Measurements from ENCODE around the gene ACO2. TPM values are rescaled to one million over a fixed set of nuclear protein-coding genes. Genes with fewer than 3 reads are reported as not detected.
"Not testable (repeated sequence)": the region's sequence is repeated elsewhere in the genome, so short reads cannot be mapped to it uniquely, and the experiment has no call there.

ACO2 gene
- total and polyA plus RNA-seq, 2 donors, result 29.7 to 33.9 TPM

DNA sequence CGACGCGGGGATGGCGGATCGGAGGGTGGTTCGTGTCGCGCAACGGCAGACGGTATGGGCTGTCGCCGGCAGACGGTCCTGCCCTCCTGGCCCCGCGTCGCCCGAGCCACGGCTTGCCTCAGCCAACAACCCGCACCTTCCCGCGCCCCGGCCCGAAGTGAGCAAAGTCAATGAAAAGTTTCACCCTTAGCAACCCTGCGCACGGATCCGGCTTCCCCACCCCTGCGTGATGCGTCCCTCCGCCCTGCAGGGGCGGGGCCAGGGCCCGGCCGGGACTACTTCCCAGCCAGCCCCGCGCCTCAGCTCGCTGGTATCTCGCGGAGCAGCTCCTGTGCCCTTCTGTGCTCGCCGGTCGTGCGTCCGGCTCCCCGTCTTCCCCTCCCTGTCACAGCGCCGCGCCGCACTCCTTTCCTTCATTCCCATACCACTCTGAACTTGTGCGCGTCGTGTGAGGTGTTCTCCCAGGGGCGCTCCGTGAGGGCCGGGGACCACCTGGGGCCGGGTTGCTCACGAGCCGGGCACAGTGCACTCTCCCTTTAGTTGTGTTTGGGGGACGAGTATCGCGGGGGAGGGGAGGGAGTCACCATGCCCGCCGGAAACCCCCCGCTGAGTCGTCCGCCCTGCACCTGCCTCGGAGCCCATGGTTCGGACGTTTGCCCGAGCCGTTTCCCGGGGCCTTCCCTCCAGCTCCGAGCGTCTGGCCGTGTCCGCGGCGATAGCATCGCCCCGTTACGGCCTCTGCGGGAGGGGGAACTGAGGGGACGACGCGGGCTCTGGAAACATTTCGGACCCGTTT is 22.1 kb upstream of the ACO2 start, which contains the start of gene TOB2:
TSS of gene TOB2 (minus strand) at position 163 of the 796 bp plus-strand sequence. CDS start 9,456 bp downstream, outside the sequence.
- under 1% methylated on average over 85 of the region's 85 CpGs for WGBS
- Histone ChIP-seq H3K4me3 (ENCODE audit: low read length in 2 of 2) (peak within 1 kb of the TSS; percentile 74 to 96), H3K27me3 (ENCODE audit: control insufficient read depth in 2 of 2, insufficient read depth in 1 of 2, low read length in 1 of 2) (no peaks in the 10 kb centered on the region), H3K4me1 (ENCODE audit: control insufficient read depth in 2 of 2, insufficient read depth in 2 of 2, low read length in 2 of 2) (peaks cover 3 to 25% of the 10 kb centered on the region in 2 donors), H3K9me3 (ENCODE audit: control insufficient read depth in 2 of 2, insufficient read depth in 1 of 2, low read length in 1 of 2) (peaks cover 0 to 7% of the 10 kb centered on the region in 2 donors), H3K36me3 (ENCODE audit: control insufficient read depth in 2 of 2, insufficient read depth in 2 of 2, low read length in 1 of 2) (peaks cover 0 to 18% of the 10 kb centered on the region in 2 donors), H3K27ac (ENCODE audit: low read depth in 1 of 2, low read length in 1 of 2) (peak within 1 kb of the TSS; percentile 99 to 100)
- peak; percentile 82 to 98 (median 94) for DNase-seq (ENCODE audit: low read depth in 6 of 9, low spot score in 9 of 9)

DNA sequence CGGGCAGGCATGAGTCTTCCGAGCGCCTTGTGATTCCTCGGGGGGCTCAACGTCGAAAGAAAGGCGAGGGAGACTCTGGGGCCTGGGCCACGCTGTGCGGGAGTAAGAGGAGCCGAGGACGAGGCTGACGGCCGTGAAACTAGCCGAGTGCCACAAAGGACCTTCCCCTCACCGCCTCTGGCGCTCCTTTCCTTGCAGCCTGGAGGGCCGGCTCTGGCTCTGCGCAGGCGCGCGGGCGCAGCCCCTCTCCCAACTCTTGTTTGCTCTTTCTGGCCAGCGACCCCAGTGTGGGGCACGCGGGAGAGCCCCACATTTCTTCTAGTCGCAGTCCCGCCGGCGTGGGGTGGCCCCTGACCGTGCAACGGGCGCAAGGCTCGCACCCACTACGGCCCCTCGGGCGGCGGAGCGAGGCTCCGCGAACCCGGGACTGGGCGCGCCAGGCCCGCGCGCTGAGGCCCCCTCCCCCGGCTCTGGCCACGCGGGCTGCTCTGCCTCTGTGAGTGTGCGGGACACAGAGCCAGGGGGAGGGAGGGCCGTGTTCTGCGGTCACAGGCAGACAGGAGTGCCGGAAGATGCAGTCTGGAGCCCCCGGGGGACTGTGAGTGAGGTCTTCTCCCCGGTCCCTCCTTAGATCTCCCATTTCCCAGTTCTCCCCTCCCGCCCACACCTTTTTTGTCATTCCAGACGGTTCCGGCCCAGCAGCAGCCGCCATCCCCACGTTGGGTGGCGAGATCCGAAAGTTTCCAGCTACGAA is 21.3 kb upstream of the ACO2 start:
- Histone ChIP-seq H3K9me3 (ENCODE audit: control insufficient read depth in 2 of 2, insufficient read depth in 1 of 2, low read length in 1 of 2) (peaks cover 0 to 7% of the 10 kb centered on the region in 2 donors), H3K4me3 (ENCODE audit: low read length in 2 of 2) (peak overlapping the region; percentile 74 to 96), H3K36me3 (ENCODE audit: control insufficient read depth in 2 of 2, insufficient read depth in 2 of 2, low read length in 1 of 2) (peaks cover 0 to 10% of the 10 kb centered on the region in 2 donors), H3K4me1 (ENCODE audit: control insufficient read depth in 2 of 2, insufficient read depth in 2 of 2, low read length in 2 of 2) (peaks cover 3 to 22% of the 10 kb centered on the region in 2 donors), H3K27ac (ENCODE audit: low read depth in 1 of 2, low read length in 1 of 2) (peak overlapping the region; percentile 99 to 100), H3K27me3 (ENCODE audit: control insufficient read depth in 2 of 2, insufficient read depth in 1 of 2, low read length in 1 of 2) (no peaks in the 10 kb centered on the region)
- peak in 7 of 9 donors; percentile 37 to 81 (median 60) for DNase-seq (ENCODE audit: low read depth in 6 of 9, low spot score in 9 of 9)
- under 1% methylated on average over 63 of the region's 63 CpGs for WGBS

- Histone ChIP-seq H3K36me3 (ENCODE audit: control insufficient read depth in 2 of 2, insufficient read depth in 2 of 2, low read length in 1 of 2) (peaks cover 0 to 3% of the 10 kb centered on the region in 2 donors), H3K4me3 (ENCODE audit: low read length in 2 of 2) (peak overlapping the region; percentile 74 to 96), H3K4me1 (ENCODE audit: control insufficient read depth in 2 of 2, insufficient read depth in 2 of 2, low read length in 2 of 2) (peaks cover 3 to 19% of the 10 kb centered on the region in 2 donors), H3K27me3 (ENCODE audit: control insufficient read depth in 2 of 2, insufficient read depth in 1 of 2, low read length in 1 of 2) (no peaks in the 10 kb centered on the region), H3K9me3 (ENCODE audit: control insufficient read depth in 2 of 2, insufficient read depth in 1 of 2, low read length in 1 of 2) (peaks cover 0 to 7% of the 10 kb centered on the region in 2 donors), H3K27ac (ENCODE audit: low read depth in 1 of 2, low read length in 1 of 2) (peak overlapping the region; percentile 99 to 100)
- WGBS, result under 1% methylated on average over 28 of the region's 28 CpGs
- peak; percentile 95 to 100 (median 98) for DNase-seq (ENCODE audit: low read depth in 6 of 9, low spot score in 9 of 9)
Observed at GRCh38 chr22:41448189-41448808, 20.6 kb upstream of the ACO2 start.

DNA sequence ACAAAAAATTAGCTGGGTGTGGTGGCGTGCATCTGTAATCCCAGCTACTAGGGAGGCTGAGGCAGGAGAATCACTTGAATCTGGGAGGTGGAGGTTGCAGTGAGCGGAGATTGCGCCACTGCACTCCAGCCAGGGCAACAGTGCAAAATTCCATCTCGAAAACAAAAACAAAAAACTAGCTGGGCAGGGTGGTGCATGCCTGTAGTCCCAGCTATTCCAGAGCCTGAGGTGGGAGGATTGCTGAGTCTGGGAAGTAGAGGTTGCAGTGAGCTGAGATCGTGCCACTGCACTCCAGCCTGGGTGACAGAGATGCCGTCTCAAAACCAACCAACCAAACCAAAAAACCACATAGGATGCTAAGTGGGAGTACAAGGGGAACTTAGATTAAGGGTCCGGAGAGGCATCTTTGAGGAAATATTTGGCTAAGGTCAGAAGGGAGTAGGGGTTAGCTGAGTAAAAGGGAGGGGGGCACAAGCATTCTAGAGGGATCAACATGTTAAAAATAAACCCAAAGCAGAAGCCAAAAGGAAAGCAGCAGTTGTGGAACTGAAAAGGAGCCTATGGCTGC is 10.7 kb upstream of the ACO2 start:
- DNase-seq (ENCODE audit: low read depth in 6 of 9, low spot score in 9 of 9), result no peak
- WGBS, result 74% methylated on average over 7 of the region's 7 CpGs
- Histone ChIP-seq H3K4me1 (ENCODE audit: control insufficient read depth in 2 of 2, insufficient read depth in 2 of 2, low read length in 2 of 2) (no peaks in the 10 kb centered on the region), H3K27me3 (ENCODE audit: control insufficient read depth in 2 of 2, insufficient read depth in 1 of 2, low read length in 1 of 2) (no peaks in the 10 kb centered on the region), H3K4me3 (ENCODE audit: low read length in 2 of 2) (no peak overlapping the region), H3K27ac (ENCODE audit: low read depth in 1 of 2, low read length in 1 of 2) (no peak overlapping the region), H3K36me3 (ENCODE audit: control insufficient read depth in 2 of 2, insufficient read depth in 2 of 2, low read length in 1 of 2) (peaks cover 44 to 61% of the 10 kb centered on the region in 2 donors), H3K9me3 (ENCODE audit: control insufficient read depth in 2 of 2, insufficient read depth in 1 of 2, low read length in 1 of 2) (no peaks in the 10 kb centered on the region)

DNA sequence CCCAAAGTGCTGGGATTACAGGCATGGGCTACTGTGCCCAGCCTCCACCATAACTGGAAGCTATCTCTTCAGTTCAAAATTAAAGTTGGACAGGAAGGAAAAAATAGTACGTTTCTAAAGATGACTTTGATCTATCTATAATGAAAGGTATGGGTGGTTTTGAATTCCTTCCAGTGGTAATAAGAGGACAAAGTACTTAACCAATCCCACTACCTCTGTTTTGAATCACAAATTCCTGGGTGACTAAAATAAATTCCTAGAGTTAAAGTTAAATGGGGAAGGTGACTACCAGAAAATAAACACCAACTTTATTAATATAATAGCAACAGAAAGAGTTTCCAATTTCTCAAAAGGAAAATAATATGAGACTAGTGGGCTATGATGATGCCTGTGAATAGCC is 9.5 kb upstream of the ACO2 start:
- WGBS, result 86% methylated on average over 1 of the region's 1 CpG
- Histone ChIP-seq H3K27ac (ENCODE audit: low read depth in 1 of 2, low read length in 1 of 2) (no peak overlapping the region), H3K4me1 (ENCODE audit: control insufficient read depth in 2 of 2, insufficient read depth in 2 of 2, low read length in 2 of 2) (no peaks in the 10 kb centered on the region)

DNA sequence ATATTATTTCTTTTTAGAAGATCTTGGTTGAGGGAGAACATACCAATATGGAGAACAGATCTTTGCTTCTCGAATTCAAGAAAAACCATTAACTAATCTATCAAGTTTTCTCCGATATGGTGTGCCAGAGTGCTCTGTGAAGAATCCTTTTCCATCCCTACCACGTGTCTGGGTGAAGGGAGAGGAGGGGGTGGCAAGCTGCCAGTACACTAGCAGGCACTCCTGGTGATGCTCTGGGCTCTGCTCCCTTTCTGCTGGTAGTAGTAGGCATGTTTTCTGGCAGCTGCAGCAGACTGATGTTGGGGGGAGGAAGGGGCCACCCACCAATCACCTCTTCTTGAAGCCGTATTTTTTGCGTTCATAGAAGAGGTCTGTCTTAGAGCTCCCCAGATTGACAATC is 8.8 kb upstream of the ACO2 start:
- DNase-seq (ENCODE audit: low read depth in 6 of 9, low spot score in 9 of 9); H3K4me1 ChIP-seq (ENCODE audit: control insufficient read depth in 2 of 2, insufficient read depth in 2 of 2, low read length in 2 of 2); H3K9me3 ChIP-seq (ENCODE audit: control insufficient read depth in 2 of 2, insufficient read depth in 1 of 2, low read length in 1 of 2); H3K4me3 ChIP-seq (ENCODE audit: low read length in 2 of 2); H3K27ac ChIP-seq (ENCODE audit: low read depth in 1 of 2, low read length in 1 of 2); H3K27me3 ChIP-seq (ENCODE audit: control insufficient read depth in 2 of 2, insufficient read depth in 1 of 2, low read length in 1 of 2): not testable (repeated sequence)
- peaks cover 53 to 78% of the 10 kb centered on the region in 2 donors for H3K36me3 ChIP-seq (ENCODE audit: control insufficient read depth in 2 of 2, insufficient read depth in 2 of 2, low read length in 1 of 2)
- WGBS, result 96% methylated on average over 5 of the region's 5 CpGs

More for the DNA sequence above, 9.5 kb upstream of the ACO2 start:
- Histone ChIP-seq H3K4me3 (ENCODE audit: low read length in 2 of 2) (no peak overlapping the region), H3K36me3 (ENCODE audit: control insufficient read depth in 2 of 2, insufficient read depth in 2 of 2, low read length in 1 of 2) (peaks cover 49 to 72% of the 10 kb centered on the region in 2 donors), H3K27me3 (ENCODE audit: control insufficient read depth in 2 of 2, insufficient read depth in 1 of 2, low read length in 1 of 2) (no peaks in the 10 kb centered on the region), H3K9me3 (ENCODE audit: control insufficient read depth in 2 of 2, insufficient read depth in 1 of 2, low read length in 1 of 2) (no peaks in the 10 kb centered on the region)
- DNase-seq (ENCODE audit: low read depth in 6 of 9, low spot score in 9 of 9), result no peak

DNA sequence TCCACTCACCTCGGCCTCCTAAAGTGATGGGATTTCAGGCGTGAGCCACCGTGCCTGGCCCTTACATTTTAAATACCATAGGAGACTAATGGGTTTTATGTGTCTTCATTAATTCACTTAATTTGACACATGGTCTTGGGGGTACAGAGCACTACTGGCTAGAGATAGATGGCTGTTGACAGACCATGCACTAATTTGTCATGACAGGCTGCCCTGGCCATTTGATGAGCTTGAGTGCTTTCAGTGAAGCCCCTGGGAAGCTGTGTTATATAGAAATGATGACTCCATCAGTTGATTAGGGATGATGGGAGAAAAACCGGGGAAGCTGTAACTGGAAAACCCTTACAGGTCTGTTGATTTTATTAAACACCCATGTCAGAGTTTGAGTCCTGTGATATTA is 7.0 kb upstream of the ACO2 start:
- H3K36me3 ChIP-seq (ENCODE audit: control insufficient read depth in 2 of 2, insufficient read depth in 2 of 2, low read length in 1 of 2), result peaks cover 65 to 93% of the 10 kb centered on the region in 2 donors
- H3K27me3 ChIP-seq (ENCODE audit: control insufficient read depth in 2 of 2, insufficient read depth in 1 of 2, low read length in 1 of 2), result no peaks in the 10 kb centered on the region
- no peak for DNase-seq (ENCODE audit: low read depth in 6 of 9, low spot score in 9 of 9)
- no peaks in the 10 kb centered on the region for H3K4me1 ChIP-seq (ENCODE audit: control insufficient read depth in 2 of 2, insufficient read depth in 2 of 2, low read length in 2 of 2)
- no peaks in the 10 kb centered on the region for H3K9me3 ChIP-seq (ENCODE audit: control insufficient read depth in 2 of 2, insufficient read depth in 1 of 2, low read length in 1 of 2)
- no peak overlapping the region for H3K4me3 ChIP-seq (ENCODE audit: low read length in 2 of 2)
- H3K27ac ChIP-seq (ENCODE audit: low read depth in 1 of 2, low read length in 1 of 2), result no peak overlapping the region
- WGBS, result 96% methylated on average over 4 of the region's 4 CpGs

DNA sequence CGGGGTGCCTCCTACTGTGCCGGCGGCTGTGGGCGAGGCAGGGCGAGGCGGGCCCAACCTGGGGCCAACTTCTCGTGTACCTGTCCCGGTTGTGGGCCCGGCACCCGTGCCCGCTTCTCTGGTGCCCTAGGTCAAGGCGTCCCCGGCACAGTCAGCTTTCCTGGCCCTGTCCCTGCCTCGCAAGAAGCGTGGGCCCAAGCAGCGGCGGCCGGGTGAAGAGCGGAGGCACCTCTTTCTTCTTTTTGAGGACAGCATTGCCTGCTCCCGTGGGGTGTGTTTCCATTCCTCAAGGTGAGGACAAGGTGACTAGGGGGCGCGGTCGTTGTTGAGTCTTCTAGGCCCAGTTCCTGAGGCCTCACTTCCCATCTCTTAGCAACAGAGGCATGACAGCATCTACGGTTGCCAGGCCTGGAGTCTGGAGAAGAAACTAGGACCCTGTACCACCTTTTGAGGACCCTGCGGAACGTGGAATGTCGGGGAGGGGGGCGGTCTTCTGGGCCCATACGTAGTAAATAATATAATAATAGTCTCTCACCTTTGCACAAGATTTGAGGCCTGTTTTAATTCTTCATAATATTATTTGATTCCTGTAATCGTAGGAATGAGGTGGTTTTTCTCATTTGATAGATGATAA is 418 bp downstream of the ACO2 start:
- 3% methylated on average over 30 of the region's 30 CpGs for WGBS
- Histone ChIP-seq H3K27me3 (ENCODE audit: control insufficient read depth in 2 of 2, insufficient read depth in 1 of 2, low read length in 1 of 2) (no peaks in the 10 kb centered on the region), H3K4me3 (ENCODE audit: low read length in 2 of 2) (peak overlapping the region; percentile 74 to 84), H3K4me1 (ENCODE audit: control insufficient read depth in 2 of 2, insufficient read depth in 2 of 2, low read length in 2 of 2) (peaks cover 15 to 16% of the 10 kb centered on the region in 2 donors), H3K9me3 (ENCODE audit: control insufficient read depth in 2 of 2, insufficient read depth in 1 of 2, low read length in 1 of 2) (no peaks in the 10 kb centered on the region), H3K27ac (ENCODE audit: low read depth in 1 of 2, low read length in 1 of 2) (peak overlapping the region; percentile 87 to 95), H3K36me3 (ENCODE audit: control insufficient read depth in 2 of 2, insufficient read depth in 2 of 2, low read length in 1 of 2) (peaks cover 24 to 42% of the 10 kb centered on the region in 2 donors)
- DNase-seq (ENCODE audit: low read depth in 6 of 9, low spot score in 9 of 9), result peak in 3 of 9 donors; percentile 1 to 26 (median 25)

Measured in thymus (tissue), 11 donors.